GM12874 (cell line): ENCODE results near the gene PLS3.

Experiments
- CTCF ChIP-seq: IDR thresholded peaks from 2 replicates; pipeline ENCODE4 v1.5.1; 2011; ENCODE audit warnings: low read depth, mild to moderate bottlenecking, control low read depth, low read length, moderate library complexity; ENCODE audit not compliant: insufficient read depth

Gene PLS3

DNA sequence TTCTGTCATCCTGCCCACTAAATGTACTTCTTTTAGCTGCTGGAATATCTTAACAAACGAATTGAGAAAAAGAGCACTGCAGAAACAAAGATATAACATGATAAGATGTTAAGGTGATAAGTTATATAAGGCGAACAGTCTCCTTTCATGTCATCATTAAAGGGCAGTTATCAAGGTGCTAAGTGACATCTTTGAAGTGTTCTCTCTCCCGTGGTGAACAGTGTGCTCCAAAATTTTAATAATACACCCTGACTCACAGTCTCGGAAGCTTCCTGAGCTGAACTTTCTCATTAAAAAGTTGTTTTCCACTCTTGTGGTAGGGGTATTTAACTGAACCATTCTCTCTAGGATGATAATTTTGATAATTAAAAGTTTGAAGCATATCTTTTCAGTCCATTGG lies 61.6 kb downstream of the PLS3 start:
- TF ChIP-seq CTCF = no peak

GRCh38 chrX:115624916-115625315 lies 63.9 kb downstream of the PLS3 start:
- TF ChIP-seq CTCF = no peak

- TF ChIP-seq CTCF = no peak
Observed at GRCh38 chrX:115625572-115626301, 64.8 kb downstream of the PLS3 start.

DNA sequence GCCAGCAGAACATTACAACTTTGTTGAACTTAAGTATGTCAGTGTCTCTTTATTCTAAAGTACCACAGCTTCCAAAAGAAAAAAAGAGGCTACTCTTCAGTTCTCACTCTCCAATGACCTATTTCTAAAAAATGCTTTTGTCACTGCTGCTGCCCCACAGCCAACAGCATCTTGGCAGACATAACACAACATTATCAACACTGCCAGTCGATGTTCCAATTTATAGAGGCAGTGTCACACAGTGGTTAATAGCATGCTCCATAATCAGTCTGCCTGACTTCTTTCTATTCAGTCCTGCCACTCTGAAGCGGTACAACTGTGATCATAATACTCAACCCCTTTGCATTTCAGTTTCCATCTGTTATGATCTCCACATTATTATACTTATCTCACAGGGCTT lies 69.2 kb downstream of the PLS3 start:
- no peak for TF ChIP-seq CTCF

- no peak for TF ChIP-seq CTCF
Observed at GRCh38 chrX:115632455-115632854, 71.5 kb downstream of the PLS3 start.

DNA sequence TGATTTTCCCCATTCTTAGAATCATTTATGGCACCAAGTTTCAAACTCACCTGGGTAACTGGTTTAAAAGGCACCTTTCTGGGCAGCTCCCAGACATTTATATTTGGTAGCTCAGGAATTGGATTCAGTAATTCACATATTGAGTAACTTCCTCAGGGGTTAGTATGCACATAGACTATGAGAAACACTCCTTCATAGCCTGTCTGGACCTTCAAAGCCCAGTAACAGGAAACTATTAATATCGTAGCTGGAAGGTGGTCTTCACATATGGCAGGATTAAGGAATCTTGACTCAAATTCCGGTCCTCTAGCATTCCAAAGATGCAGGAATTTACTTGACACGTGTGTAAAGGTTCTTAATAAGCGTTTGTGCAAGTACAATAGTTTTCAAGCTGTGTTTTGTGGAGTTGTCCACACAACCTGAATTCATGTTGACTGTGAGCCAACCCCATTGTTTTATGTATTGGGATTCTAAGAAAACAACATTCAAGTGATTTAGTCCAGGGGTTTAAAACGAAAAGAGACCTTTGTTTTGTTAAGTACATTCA lies 78.4 kb downstream of the PLS3 start:
- TF ChIP-seq CTCF = no peak

DNA sequence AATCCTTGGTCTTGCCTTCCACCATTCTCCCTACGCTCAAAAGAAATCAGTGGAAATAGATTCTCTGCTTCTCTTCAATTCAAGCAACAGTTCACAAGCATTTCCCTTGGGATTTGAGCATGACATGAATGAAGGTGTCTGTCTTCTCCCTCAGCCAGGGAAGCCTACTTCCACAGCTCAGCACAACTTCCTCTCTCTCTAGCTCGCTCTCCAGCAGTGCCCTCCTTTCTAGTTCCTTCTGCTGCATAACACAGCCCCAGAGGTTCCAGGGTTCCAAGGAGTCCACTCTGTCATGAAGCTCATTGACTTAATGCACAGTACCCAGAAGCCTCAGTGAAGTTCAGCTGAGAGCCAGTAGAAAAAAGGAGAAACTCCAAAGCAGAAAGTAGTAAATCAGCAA lies 81.3 kb downstream of the PLS3 start:
- no peak for TF ChIP-seq CTCF
